Measurements from ENCODE around the gene TSPAN6.

The TSPAN6 gene

DNA sequence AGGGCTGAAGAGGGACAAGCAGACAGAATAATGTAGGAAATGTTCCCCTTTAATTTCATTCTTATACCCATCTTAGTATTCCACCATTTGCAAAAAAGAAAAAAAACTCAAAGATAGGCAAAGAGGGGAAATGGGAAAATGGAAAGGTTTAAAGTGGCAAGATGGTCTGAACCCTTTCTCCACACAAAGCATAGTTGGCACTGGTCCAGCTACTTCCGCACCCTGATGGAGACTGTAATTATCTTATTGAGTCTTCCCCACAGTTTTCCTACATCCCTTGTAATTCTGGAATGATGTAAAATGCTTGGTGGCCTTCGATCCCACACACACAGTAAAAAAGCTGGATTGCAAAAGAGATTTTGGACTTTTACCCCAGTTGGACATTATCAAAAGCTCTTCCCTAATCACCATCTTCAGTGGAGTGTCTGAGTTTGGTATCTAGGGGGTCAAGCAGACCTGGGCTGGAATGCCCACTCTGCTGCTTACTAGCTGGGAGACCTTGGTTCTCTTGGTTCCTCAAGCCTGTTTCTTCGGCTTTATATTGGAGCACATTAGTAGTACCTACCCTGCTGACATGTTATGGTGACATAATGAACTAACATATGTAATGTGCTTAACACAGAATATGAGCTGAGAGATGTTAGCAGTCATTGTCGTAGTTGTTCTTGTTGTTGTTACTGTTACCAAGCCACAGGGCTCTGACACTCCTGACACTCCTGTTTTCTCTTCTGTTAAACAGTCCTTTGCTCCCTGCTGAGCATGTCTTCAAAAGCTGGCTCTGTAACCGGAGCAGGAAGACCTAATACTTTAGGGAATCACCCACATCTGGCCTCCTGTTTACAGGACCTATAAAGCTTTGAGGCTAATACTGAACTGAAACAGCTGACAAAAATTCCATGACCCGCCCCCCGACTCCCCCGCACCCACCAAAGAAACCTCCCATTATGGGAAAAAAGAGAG lies 12.1 kb upstream of the TSPAN6 start:
- DNase-seq (ENCODE audit: low read depth in 3 of 3, low spot score in 1 of 3), result no peak

- DNase-seq (ENCODE audit: low read depth in 3 of 3, low spot score in 1 of 3), result no peak
These were observed 11.1 kb upstream of the TSPAN6 start for GRCh38 chrX:100647739-100648138.

- no peak for DNase-seq (ENCODE audit: low read depth in 3 of 3, low spot score in 1 of 3)
These were observed 10.5 kb upstream of the TSPAN6 start for GRCh38 chrX:100647095-100647494.

DNA sequence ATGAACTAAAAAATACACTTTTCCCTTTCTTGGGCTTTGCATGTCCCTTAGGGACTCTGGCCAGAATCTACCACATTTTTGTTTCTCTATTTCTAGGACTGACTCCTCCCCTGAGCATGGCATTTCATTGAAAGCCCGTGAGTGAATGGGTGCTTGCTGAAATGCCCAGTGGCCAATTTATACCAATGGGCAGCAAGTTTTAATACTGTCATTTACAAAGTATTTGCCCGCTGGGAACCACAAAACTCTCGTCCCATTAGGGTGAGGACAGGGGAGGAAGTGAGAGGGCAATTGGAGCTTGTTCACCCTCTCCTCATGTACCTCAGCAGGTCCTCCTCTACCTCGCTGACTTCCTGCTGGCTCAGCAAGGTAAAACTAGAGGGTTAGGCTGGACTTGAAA lies 8.5 kb upstream of the TSPAN6 start:
- no peak for DNase-seq (ENCODE audit: low read depth in 3 of 3, low spot score in 1 of 3)

- no peak for DNase-seq (ENCODE audit: low read depth in 3 of 3, low spot score in 1 of 3)
These were observed 7.6 kb upstream of the TSPAN6 start, which contains the start of gene SRPX2 for GRCh38 chrX:100643956-100644860. TSS of gene SRPX2 (plus strand) at chrX:100644199. CDS start at chrX:100646323, 2,124 bp downstream.

DNA sequence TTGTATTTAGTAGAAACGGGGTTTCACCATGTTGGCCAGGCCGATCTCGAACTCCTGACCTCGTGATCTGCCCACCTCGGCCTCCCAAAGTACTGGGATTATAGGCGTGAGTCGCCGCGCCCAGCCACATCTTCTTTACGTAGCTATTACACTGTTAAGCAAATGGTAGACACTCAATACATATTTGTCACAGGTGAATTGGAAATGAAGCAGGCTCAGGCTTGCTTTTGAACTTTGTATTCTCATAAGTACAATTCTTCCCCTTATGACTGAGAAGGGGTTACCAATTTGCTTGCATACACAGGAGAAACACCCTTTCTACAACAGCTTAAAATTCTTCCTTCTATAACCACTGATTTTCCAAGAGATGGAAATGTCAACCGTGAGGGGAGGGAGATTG lies 6.6 kb upstream of the TSPAN6 start:
- DNase-seq (ENCODE audit: low read depth in 3 of 3, low spot score in 1 of 3), result no peak

DNA sequence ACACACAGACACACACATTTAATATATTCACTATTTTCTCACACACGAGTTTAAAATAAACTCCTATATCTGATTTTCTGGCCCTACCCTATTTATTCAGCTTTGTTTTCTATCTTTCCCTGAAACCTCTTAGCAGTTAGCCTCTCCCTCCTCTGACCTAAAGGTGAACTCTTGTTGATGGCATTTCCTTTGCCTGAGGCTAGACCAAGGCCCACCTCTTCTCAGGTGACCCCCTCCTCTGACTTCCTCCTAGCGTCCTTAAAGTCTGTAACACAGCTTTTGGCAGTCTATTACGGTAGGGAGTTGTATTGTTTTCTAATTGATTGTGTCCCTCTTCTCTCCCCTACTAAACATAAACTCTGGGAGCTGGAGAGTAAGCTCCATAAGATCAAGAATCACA lies 5.7 kb upstream of the TSPAN6 start:
- DNase-seq (ENCODE audit: low read depth in 3 of 3, low spot score in 1 of 3), result no peak

GRCh38 chrX:100635989-100636320 lies 651 bp downstream of the TSPAN6 start:
- no peak for DNase-seq (ENCODE audit: low read depth in 3 of 3, low spot score in 1 of 3)

DNA sequence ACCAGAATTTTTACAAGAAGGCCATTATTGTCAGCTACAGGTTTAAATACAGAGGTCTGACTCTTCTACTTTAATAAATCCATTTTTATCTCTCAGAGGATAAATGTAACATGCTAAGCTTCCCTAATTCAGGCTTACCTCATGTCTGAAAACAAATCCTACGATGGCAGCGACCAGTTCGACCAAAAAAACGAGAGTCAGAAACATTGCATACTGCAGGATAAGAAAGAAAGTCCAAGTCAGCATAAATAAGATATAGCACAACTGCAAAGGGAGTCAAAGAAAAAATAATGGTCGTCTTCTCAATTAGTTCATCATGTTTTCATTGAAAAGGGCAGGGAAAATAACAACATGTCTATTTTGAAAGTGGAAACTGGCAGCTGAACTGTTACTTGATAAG lies 1.6 kb downstream of the TSPAN6 start:
- DNase-seq (ENCODE audit: low read depth in 3 of 3, low spot score in 1 of 3), result no peak

GRCh38 chrX:100625985-100626491 lies 10.6 kb downstream of the TSPAN6 start:
- no peak for DNase-seq (ENCODE audit: low read depth in 3 of 3, low spot score in 1 of 3)

DNA sequence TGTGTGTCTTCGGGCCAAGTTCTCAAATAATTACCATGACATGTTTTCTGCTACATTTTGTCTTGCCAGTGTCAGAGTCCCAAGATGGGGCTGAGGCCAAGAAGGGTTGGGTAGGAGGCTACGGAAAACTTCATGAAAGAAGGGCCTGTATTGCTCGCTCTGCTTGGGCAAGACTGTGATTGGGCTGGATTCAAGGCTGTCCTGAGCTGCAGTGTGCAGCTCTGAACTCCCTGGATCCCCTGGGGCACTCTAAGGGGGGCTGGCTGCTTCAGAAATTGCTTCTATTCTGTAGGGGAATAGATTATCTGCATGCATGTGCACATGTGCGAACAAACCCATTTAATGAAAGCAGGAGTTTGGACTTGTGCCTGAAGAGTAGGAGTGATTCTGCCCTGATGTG lies 13.6 kb downstream of the TSPAN6 start:
- no peak for DNase-seq (ENCODE audit: low read depth in 3 of 3, low spot score in 1 of 3)

GRCh38 chrX:100615005-100615404 lies 21.6 kb downstream of the TSPAN6 start:
- no peak for DNase-seq (ENCODE audit: low read depth in 3 of 3, low spot score in 1 of 3)

DNA sequence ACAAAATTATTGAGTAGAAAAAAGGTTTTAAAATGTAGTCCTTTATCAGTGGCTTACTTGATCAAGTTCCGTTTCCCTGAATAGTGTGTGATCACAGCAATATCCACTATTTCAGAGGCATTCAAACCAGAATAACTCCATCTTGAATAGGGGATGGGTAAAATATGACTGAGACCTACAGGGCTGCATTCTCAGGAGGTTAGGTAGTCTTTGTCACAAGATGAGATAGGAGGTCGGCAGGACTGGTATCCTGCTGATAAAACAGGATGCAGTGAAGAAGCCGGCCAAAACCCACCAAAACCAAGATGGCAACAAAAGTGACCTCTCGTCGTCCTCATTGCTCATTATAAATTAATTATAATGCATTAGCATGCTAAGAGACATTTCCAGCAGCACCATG lies 24.7 kb downstream of the TSPAN6 start:
- no peak for DNase-seq (ENCODE audit: low read depth in 3 of 3, low spot score in 1 of 3)

- no peak for DNase-seq (ENCODE audit: low read depth in 3 of 3, low spot score in 1 of 3)
These were observed 27.0 kb downstream of the TSPAN6 start for GRCh38 chrX:100609591-100609990.

DNA sequence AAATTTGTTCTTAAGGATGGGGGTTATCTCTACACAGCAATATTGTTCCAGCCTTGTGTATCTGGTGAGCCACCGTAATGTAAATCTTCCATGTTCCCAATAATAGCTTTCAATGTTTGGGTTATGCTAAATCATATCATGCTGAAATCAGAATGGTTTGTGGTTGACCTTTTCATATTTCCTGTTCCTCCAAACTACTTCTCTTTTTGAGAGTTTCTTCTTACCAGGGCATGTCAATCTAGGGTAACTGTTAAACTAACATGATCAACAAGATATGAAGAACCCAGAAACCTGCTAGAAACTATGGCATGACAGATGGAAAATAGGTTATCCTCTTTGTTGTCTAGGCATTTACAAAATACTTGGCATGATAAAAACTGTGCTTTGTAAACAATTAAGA lies 29.9 kb downstream of the TSPAN6 start:
- no peak for DNase-seq (ENCODE audit: low read depth in 3 of 3, low spot score in 1 of 3)

GRCh38 chrX:100600758-100601157 lies 35.8 kb downstream of the TSPAN6 start:
- DNase-seq (ENCODE audit: low read depth in 3 of 3, low spot score in 1 of 3), result no peak

- no peak for DNase-seq (ENCODE audit: low read depth in 3 of 3, low spot score in 1 of 3)
These were observed 36.3 kb downstream of the TSPAN6 start for GRCh38 chrX:100600340-100600739.

DNA sequence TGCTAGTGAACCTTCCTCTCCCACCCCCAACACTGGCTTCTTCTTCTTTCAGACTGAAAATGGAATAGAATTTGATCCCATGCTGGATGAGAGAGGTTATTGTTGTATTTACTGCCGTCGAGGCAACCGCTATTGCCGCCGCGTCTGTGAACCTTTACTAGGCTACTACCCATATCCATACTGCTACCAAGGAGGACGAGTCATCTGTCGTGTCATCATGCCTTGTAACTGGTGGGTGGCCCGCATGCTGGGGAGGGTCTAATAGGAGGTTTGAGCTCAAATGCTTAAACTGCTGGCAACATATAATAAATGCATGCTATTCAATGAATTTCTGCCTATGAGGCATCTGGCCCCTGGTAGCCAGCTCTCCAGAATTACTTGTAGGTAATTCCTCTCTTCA lies 37.1 kb downstream of the TSPAN6 start:
- DNase-seq (ENCODE audit: low read depth in 3 of 3, low spot score in 1 of 3), result no peak

DNA sequence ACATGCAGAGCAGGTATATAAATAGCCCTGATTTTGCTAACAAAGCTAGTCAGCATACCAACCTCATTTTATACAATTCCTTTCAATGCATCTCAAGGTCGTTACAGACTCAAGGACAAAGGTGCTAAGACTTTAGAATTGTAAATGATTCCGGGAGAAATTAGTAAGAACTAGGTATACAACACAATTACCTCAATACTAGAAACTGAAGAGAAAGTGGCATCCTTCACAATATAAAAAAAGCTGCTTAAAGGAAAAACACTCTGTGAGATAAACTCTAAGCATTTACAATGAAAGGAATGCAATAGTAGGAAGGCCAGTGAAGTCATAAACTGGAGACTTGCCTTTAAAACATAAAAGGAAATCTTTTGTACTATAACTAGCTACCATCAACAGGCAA lies 40.0 kb downstream of the TSPAN6 start:
- DNase-seq (ENCODE audit: low read depth in 3 of 3, low spot score in 1 of 3), result no peak

DNA sequence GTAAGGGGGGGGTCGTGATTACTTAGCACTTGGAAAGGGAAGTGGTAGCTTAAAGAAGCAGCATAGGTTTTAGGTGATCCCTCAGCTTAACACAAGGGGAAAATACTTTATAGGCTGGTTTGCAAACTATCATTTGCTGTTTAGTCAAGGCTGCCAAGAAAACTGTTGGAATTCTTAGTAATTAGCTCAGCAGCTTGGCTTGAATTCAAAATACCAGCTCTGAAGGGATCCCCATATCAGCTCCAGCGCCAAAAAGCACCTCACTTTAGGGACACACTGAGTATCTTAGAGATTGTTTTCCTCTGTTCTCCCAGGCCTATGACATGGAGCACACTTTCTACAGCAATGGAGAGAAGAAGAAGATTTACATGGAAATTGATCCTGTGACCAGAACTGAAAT lies 43.0 kb downstream of the TSPAN6 start:
- DNase-seq (ENCODE audit: low read depth in 3 of 3, low spot score in 1 of 3), result no peak

DNA sequence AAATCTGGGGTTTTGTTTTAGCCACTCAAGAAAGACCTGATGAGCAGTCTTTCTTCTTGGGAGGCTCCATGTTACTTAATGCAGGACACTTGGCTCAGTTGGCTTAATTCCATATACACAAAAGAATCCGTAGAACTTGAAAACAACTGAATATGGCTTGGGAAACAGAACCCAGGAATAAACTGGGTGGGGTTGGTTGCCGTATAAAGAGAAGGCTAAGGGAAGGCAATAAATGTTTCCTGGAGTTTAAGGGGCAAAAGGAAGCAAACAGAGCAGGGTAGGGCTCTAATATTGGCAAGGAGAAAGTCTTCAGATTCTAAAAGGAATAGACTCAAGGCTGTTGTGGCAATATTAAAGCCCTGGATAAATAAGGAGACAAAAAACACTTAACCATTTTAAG lies 43.5 kb downstream of the TSPAN6 start:
- DNase-seq (ENCODE audit: low read depth in 3 of 3, low spot score in 1 of 3), result no peak
